ENCODE measurements around the gene OR7C2.

DNA sequence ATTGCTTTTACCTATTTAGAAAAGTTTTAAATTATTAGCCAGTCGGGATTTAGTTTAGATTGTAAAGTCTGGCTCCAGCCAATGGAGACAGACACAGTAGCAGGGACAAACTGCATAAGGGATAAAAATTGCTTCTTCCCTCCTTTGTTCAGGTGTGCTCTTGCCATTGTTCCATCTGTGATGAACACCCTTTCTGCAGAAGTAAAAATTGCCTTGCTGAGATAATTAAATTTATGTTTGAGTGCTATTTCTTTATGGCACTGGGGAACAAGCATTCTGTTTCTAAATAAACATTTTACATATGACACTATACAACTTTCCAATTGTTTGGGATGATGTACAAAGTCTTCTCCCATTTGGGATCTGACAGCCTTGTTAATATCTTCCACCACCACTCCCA lies 18.0 kb downstream of the OR7C2 start:
- TF ChIP-seq, protein P1, sequence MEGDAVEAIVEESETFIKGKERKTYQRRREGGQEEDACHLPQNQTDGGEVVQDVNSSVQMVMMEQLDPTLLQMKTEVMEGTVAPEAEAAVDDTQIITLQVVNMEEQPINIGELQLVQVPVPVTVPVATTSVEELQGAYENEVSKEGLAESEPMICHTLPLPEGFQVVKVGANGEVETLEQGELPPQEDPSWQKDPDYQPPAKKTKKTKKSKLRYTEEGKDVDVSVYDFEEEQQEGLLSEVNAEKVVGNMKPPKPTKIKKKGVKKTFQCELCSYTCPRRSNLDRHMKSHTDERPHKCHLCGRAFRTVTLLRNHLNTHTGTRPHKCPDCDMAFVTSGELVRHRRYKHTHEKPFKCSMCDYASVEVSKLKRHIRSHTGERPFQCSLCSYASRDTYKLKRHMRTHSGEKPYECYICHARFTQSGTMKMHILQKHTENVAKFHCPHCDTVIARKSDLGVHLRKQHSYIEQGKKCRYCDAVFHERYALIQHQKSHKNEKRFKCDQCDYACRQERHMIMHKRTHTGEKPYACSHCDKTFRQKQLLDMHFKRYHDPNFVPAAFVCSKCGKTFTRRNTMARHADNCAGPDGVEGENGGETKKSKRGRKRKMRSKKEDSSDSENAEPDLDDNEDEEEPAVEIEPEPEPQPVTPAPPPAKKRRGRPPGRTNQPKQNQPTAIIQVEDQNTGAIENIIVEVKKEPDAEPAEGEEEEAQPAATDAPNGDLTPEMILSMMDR (IDR thresholded peaks at IDR 0.05), result no peak
- TF ChIP-seq POLR2AphosphoS5 (IDR thresholded peaks at IDR 0.05), result no peak

Measured in esophagus muscularis mucosa (tissue), 3 donors.